GM12865 (cell line): ENCODE results near the gene SPOCK1.
"Not testable (repeated sequence)": the region's sequence is repeated elsewhere in the genome, so short reads cannot be mapped to it uniquely, and the experiment has no call there.

ENCODE experiments used
- DNase-seq: peaks from one replicate; pipeline ENCODE4 v3.0.0; 2010; ENCODE audit warnings: low read depth
- H3K4me3 ChIP-seq: 2 replicates; pipeline ENCODE4 v1.5.1; 2011; ENCODE audit warnings: mild to moderate bottlenecking, low read depth, low read length, control low read depth
- CTCF ChIP-seq: IDR thresholded peaks from 2 replicates; pipeline ENCODE4 v1.5.1; 2011; ENCODE audit warnings: low read length, control low read depth, low read depth, inconsistent platforms; ENCODE audit not compliant: insufficient read depth; ENCODE audit errors: missing control alignments

The SPOCK1 gene

GRCh38 chr5:137498736-137499505 is at the start of gene SPOCK1:
Gene SPOCK1 (minus strand): TSS chr5:137499326.
- peak; percentile 71 for TF ChIP-seq CTCF
- no peak within 1 kb of the TSS for H3K4me3 ChIP-seq
- peak; percentile 74 for DNase-seq

- TF ChIP-seq CTCF = no peak
- DNase-seq = no peak
Measured at GRCh38 chr5:137545956-137546355, 46.8 kb upstream of the SPOCK1 start.

GRCh38 chr5:137535449-137535848 is 36.3 kb upstream of the SPOCK1 start:
- not testable (repeated sequence) for DNase-seq, H3K4me3 ChIP-seq

More at GRCh38 chr5:137545956-137546355, 46.8 kb upstream of the SPOCK1 start:
- no peak overlapping the region for H3K4me3 ChIP-seq

GRCh38 chr5:137533963-137534362 is 34.8 kb upstream of the SPOCK1 start:
- no peak for TF ChIP-seq CTCF
- no peak for DNase-seq
- no peak overlapping the region for H3K4me3 ChIP-seq

GRCh38 chr5:137531266-137531665 is 32.1 kb upstream of the SPOCK1 start:
- no peak for TF ChIP-seq CTCF
- DNase-seq = no peak
- no peak overlapping the region for H3K4me3 ChIP-seq

- TF ChIP-seq CTCF = no peak
- DNase-seq = no peak
- no peak overlapping the region for H3K4me3 ChIP-seq
Measured at GRCh38 chr5:137521246-137521645, 22.1 kb upstream of the SPOCK1 start.

- no peak for TF ChIP-seq CTCF
- H3K4me3 ChIP-seq = no peak overlapping the region
- DNase-seq = no peak
Measured at GRCh38 chr5:137516961-137517360, 17.8 kb upstream of the SPOCK1 start.
